Naive thymus-derived CD8-positive, alpha-beta T cell (primary cell): Measurements from ENCODE around the gene RASL12. TPM values are rescaled to one million over a fixed set of nuclear protein-coding genes. Genes with fewer than 3 reads are reported as not detected.
"Not testable (repeated sequence)": the region's sequence is repeated elsewhere in the genome, so short reads cannot be mapped to it uniquely, and the experiment has no call there.

Experiments
- ATAC-seq, 2 donors: fragments of 150-1000 bp; cut with Tn5 transposase in 1 of 2; sonication (Bioruptor Pico), chemical (Tn5 transposase) in 1 of 2; 1 replicate in 1 of 2; 2 replicates in 1 of 2; pipeline ENCODE4 v1.10.0; 2021; ENCODE audit warnings: mild to moderate bottlenecking in 2 of 2, moderate library complexity in 2 of 2
- POLR2A ChIA-PET: fragments of 350-600 bp; sonication (Branson Sonifier 250); formaldehyde crosslinking; loops from one replicate; lab custom pipeline; 2021; ENCODE audit warnings: antibody characterized with exemption; lab: Charles Lee
- DNase-seq, 10 donors: peaks; one replicate each; pipeline versions ENCODE4 v3.0.0 to v3.0.0-alpha.2; 2020 to 2022
- H3K27ac Mint-ChIP-seq, 10 donors: one replicate each; pipeline ENCODE4 v1.8.0; 2020 to 2022; ENCODE audit warnings: mild to moderate bottlenecking in 10 of 10, mixed read lengths in 10 of 10, moderate library complexity in 4 of 10, inconsistent platforms in 1 of 10
- H3K27me3 Mint-ChIP-seq, 5 donors: one replicate each; pipeline ENCODE4 v1.8.0; 2021 to 2022; ENCODE audit warnings: mixed read lengths in 5 of 5
- H3K36me3 Mint-ChIP-seq, 3 donors: one replicate each; pipeline ENCODE4 v1.8.0; 2020 to 2022; ENCODE audit warnings: mixed read lengths in 3 of 3, mild to moderate bottlenecking in 2 of 3, inconsistent platforms in 1 of 3
- H3K4me1 Mint-ChIP-seq, 4 donors: one replicate each; pipeline ENCODE4 v1.8.0; 2021 to 2022; ENCODE audit warnings: mixed read lengths in 4 of 4
- H3K4me3 Mint-ChIP-seq, 10 donors: one replicate each; pipeline ENCODE4 v1.8.0; 2020 to 2022; ENCODE audit warnings: mild to moderate bottlenecking in 10 of 10, mixed read lengths in 10 of 10, moderate library complexity in 6 of 10, inconsistent platforms in 1 of 10
- H3K9me3 Mint-ChIP-seq, 9 donors: one replicate each; pipeline ENCODE4 v1.8.0; 2020 to 2022; ENCODE audit warnings: mixed read lengths in 9 of 9, mild to moderate bottlenecking in 3 of 9, inconsistent platforms in 1 of 9, moderate library complexity in 1 of 9
- polyA plus RNA-seq, 3 donors: library from polyadenylated mRNA; unstranded; fragments of 300-500 nt; fragmentation: Illumina TruSeq; gene quantifications; one replicate each; pipeline ENCODE4 v1.2.3, GENCODE V29; 2021
- total RNA-seq, 8 experiments: library from RNA in 2 of 8; stranded (reverse) in 2 of 8; gene quantifications; one replicate each; pipeline ENCODE4 v1.2.3 and lab custom pipeline; 2021 to 2026

The RASL12 gene
- total and polyA plus RNA-seq, 5 experiments from 2014 or later, result not detected

GRCh38 chr15:65079580-65079979 lies 11.8 kb upstream of the RASL12 start:
- H3K27ac Mint-ChIP-seq, result no peak overlapping the region
- POLR2A ChIA-PET, result no interaction called here
- no peak for DNase-seq
- peaks cover 22 to 52% (median 29%) of the 10 kb centered on the region in 5 donors for H3K27me3 Mint-ChIP-seq
- no peak overlapping the region for H3K4me3 Mint-ChIP-seq
- ATAC-seq, result no peak
- H3K9me3 Mint-ChIP-seq, result no peaks in the 10 kb centered on the region
- peaks cover 0 to 5% (median 0%) of the 10 kb centered on the region in 3 donors for H3K36me3 Mint-ChIP-seq
- H3K4me1 Mint-ChIP-seq, result peaks cover 18 to 23% (median 22%) of the 10 kb centered on the region in 4 donors

- Mint-ChIP-seq H3K4me1 (peaks cover 18 to 23% (median 21%) of the 10 kb centered on the region in 4 donors), H3K36me3 (peaks cover 0 to 5% (median 0%) of the 10 kb centered on the region in 3 donors), H3K27ac (peak overlapping the region in 1 of 10 donors; percentile 12), H3K27me3 (peaks cover 21 to 50% (median 29%) of the 10 kb centered on the region in 5 donors), H3K4me3 (peak overlapping the region in 8 of 10 donors; percentile 4 to 73 (median 44)), H3K9me3 (no peaks in the 10 kb centered on the region)
- POLR2A ChIA-PET, result interaction anchor here (1.0 kb wide), 1 partner anchor 9 kb away, joined by 3 read pairs; no protein-coding TSS in a partner anchor
- ATAC-seq (peak; percentile 58 to 70), DNase-seq (peak in 8 of 10 donors; percentile 10 to 53 (median 41))
Observed at GRCh38 chr15:65077981-65078352, 10.2 kb upstream of the RASL12 start.

- Mint-ChIP-seq H3K4me3 (peak overlapping the region in 7 of 10 donors; percentile 34 to 73 (median 47)), H3K27me3 (peaks cover 16 to 45% (median 24%) of the 10 kb centered on the region in 5 donors), H3K4me1 (peaks cover 13 to 17% (median 16%) of the 10 kb centered on the region in 4 donors), H3K9me3 (no peaks in the 10 kb centered on the region), H3K36me3 (peaks cover 0 to 5% (median 0%) of the 10 kb centered on the region in 3 donors), H3K27ac (peak overlapping the region in 1 of 10 donors; percentile 12)
- POLR2A ChIA-PET, result no interaction called here
- ATAC-seq (no peak), DNase-seq (no peak)
Observed at GRCh38 chr15:65077291-65077980, 9.6 kb upstream of the RASL12 start.

DNA sequence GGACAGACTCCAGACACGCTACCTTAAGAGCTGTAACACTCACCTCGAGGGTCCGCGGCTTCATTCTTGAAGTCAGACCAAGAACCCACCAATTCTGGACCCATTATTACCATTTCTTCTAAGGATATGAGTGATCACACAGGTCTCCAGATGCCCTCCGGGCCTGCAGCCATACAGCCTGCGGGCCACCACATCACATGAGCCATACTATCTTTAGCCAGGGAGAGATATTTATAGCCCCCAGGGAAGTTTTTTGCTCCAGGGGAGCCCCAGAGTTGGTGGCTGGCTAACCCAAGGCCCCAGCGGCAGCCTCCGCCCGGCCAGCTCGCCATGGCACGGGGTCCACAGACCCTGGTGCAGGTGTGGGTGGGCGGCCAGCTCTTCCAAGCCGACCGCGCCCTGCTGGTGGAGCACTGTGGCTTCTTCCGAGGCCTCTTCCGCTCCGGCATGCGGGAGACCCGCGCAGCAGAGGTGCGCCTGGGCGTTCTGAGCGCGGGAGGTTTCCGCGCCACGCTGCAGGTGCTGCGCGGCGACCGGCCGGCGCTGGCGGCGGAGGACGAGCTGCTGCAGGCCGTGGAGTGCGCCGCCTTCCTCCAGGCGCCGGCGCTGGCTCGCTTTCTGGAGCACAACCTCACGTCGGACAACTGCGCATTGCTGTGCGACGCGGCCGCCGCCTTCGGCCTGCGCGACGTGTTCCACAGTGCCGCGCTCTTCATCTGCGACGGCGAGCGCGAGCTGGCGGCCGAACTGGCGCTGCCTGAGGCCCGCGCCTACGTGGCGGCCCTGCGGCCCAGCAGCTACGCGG lies 8.9 kb upstream of the RASL12 start, which contains the start of gene KBTBD13:
Gene KBTBD13, plus strand, starts transcription at position 261 of the 805 bp plus-strand sequence. Its CDS starts 70 bp downstream, at position 331.
- ATAC-seq (no peak), DNase-seq (no peak)
- Mint-ChIP-seq H3K36me3 (peaks cover 0 to 5% (median 0%) of the 10 kb centered on the region in 3 donors), H3K27ac (no peak within 1 kb of the TSS), H3K9me3 (no peaks in the 10 kb centered on the region), H3K4me3 (peak within 1 kb of the TSS in 3 of 10 donors; percentile 50 to 73 (median 52)), H3K4me1 (peaks cover 7 to 11% (median 10%) of the 10 kb centered on the region in 4 donors), H3K27me3 (peaks cover 14 to 43% (median 20%) of the 10 kb centered on the region in 5 donors)
- POLR2A ChIA-PET, result no interaction called here

DNA sequence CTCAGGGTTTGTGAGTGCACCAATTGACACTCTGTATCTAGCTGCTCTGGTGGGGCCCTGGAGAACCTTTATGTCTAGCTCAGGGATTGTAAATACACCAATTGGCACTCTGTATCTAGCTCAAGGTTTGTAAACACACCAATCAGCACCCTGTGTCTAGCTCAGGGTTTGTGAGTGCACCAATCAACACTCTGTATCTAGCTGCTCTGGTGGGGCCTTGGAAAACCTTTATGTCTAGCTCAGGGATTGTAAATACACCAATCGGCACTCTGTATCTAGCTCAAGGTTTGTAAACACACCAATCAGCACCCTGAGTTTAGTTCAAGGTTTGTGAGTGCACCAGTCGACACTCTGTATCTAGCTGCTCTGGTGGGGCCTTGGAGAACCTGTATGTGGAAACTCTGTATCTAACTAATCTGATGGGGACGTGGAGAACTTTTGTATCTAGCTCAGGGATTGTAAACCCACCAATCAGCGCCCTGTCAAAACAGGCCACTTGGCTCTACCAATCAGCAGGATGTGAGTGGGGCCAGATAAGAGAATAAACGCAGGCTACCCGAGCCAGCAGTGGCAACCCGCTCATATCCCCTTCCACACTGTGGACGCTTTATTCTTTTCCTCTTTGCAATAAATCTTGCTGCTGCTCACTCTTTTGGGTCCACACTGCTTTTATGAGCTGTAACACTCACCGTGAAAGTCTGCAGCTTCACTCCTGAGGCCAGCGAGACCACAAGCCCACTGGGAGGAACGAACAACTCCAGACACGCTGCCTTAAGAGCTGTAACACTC lies 8.0 kb upstream of the RASL12 start:
- POLR2A ChIA-PET, H3K36me3 Mint-ChIP-seq, ATAC-seq, H3K4me3 Mint-ChIP-seq, H3K27ac Mint-ChIP-seq, H3K9me3 Mint-ChIP-seq, DNase-seq, H3K4me1 Mint-ChIP-seq: not testable (repeated sequence)
- peaks cover 14 to 35% (median 20%) of the 10 kb centered on the region in 5 donors for H3K27me3 Mint-ChIP-seq

DNA sequence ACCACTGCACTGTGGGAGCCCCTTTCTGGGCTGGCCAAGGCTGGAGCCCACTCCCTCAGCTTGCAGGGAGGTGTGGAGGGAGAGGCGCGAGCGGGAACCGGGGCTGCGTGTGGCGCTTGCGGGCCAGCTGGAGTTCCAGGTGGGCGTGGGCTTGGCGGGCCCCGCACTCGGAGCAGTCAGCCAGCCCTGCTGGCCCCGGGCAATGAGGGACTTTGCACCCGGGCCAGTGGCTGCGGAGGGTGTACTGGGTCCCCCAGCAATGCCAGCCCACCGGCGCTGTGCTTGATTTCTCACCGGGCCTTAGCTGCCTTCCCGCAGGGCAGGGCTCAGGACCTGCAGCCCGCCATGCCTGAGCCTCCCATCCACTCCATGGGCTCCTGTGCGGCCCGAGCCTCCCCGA lies 7.2 kb upstream of the RASL12 start:
- DNase-seq, POLR2A ChIA-PET, H3K9me3 Mint-ChIP-seq, H3K36me3 Mint-ChIP-seq, H3K27ac Mint-ChIP-seq, H3K4me1 Mint-ChIP-seq, ATAC-seq, H3K4me3 Mint-ChIP-seq: not testable (repeated sequence)
- peaks cover 14 to 32% (median 20%) of the 10 kb centered on the region in 5 donors for H3K27me3 Mint-ChIP-seq

- Mint-ChIP-seq H3K4me3 (no peak overlapping the region), H3K27me3 (peaks cover 10 to 24% (median 15%) of the 10 kb centered on the region in 5 donors), H3K27ac (no peak overlapping the region), H3K4me1 (peaks cover 6 to 8% (median 7%) of the 10 kb centered on the region in 4 donors), H3K9me3 (no peaks in the 10 kb centered on the region), H3K36me3 (no peaks in the 10 kb centered on the region)
- peak in 1 of 10 donors; percentile 50 for DNase-seq
- POLR2A ChIA-PET, result interaction anchor here (0.6 kb wide), 1 partner anchor 36 kb away, joined by 3 read pairs; no protein-coding TSS in a partner anchor
- ATAC-seq, result no peak
Observed at GRCh38 chr15:65072617-65073016, 4.8 kb upstream of the RASL12 start.

GRCh38 chr15:65072027-65072426 lies 4.2 kb upstream of the RASL12 start:
- H3K36me3 Mint-ChIP-seq, result no peaks in the 10 kb centered on the region
- ATAC-seq (no peak), DNase-seq (peak in 1 of 10 donors; percentile 14)
- no peak overlapping the region for H3K4me3 Mint-ChIP-seq
- peaks cover 12 to 27% (median 18%) of the 10 kb centered on the region in 5 donors for H3K27me3 Mint-ChIP-seq
- POLR2A ChIA-PET, result no interaction called here
- no peaks in the 10 kb centered on the region for H3K9me3 Mint-ChIP-seq
- peaks cover 10 to 11% (median 10%) of the 10 kb centered on the region in 4 donors for H3K4me1 Mint-ChIP-seq
- H3K27ac Mint-ChIP-seq, result no peak overlapping the region

- H3K4me1 Mint-ChIP-seq, result peaks cover 8 to 12% (median 10%) of the 10 kb centered on the region in 4 donors
- no peaks in the 10 kb centered on the region for H3K9me3 Mint-ChIP-seq
- ATAC-seq, result no peak
- no peaks in the 10 kb centered on the region for H3K36me3 Mint-ChIP-seq
- peaks cover 11 to 30% (median 20%) of the 10 kb centered on the region in 5 donors for H3K27me3 Mint-ChIP-seq
- DNase-seq, result peak in 1 of 10 donors; percentile 32
- H3K4me3 Mint-ChIP-seq, result no peak overlapping the region
- POLR2A ChIA-PET, result no interaction called here
- H3K27ac Mint-ChIP-seq, result no peak overlapping the region
Observed at GRCh38 chr15:65071381-65071811, 3.6 kb upstream of the RASL12 start.

DNA sequence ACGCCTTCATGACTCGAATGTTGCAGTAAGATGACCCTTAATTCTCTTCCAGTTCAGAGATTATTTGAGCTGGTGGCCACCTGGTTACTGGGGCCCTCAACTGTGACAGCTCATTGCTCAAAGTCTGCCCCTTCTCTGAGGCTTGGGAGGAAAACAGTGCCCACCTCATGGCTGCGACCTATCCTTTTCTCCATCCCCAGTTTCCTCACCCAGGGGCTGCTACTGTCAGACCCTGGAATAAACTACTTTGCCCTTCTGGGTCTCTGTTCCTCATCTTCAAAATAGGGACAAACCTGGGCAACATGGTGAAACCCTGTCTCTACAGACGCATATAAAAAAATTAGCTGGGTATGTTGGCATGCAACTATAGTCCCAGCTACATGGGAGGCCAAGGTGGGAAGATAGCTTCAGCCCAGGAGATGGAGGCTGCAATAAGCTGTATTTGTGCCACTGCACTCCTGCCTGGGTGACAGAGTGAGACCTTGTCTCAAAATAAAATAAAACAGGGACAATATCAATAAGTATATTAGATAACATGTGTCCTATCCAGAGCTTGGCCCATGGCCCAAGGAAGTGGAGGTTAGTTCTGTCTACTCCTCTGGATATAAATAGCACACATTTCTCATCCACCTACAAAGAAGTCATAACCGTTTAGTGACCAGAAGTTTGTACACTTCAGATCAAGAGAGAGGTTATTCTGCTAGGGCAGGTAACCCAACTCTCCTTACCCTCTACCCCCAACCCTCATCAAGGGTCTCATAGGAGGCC lies 2.2 kb upstream of the RASL12 start:
- peaks cover 5 to 18% (median 11%) of the 10 kb centered on the region in 4 donors for H3K4me1 Mint-ChIP-seq
- no peak overlapping the region for H3K27ac Mint-ChIP-seq
- no peaks in the 10 kb centered on the region for H3K9me3 Mint-ChIP-seq
- ATAC-seq (no peak), DNase-seq (no peak)
- POLR2A ChIA-PET, result no interaction called here
- H3K36me3 Mint-ChIP-seq, result no peaks in the 10 kb centered on the region
- peaks cover 13 to 38% (median 27%) of the 10 kb centered on the region in 5 donors for H3K27me3 Mint-ChIP-seq
- no peak overlapping the region for H3K4me3 Mint-ChIP-seq

GRCh38 chr15:65069179-65069578 lies 1.4 kb upstream of the RASL12 start:
- Mint-ChIP-seq H3K36me3 (no peaks in the 10 kb centered on the region), H3K9me3 (no peaks in the 10 kb centered on the region), H3K4me1 (peaks cover 5 to 18% (median 11%) of the 10 kb centered on the region in 4 donors), H3K4me3 (no peak overlapping the region), H3K27me3 (peaks cover 13 to 41% (median 27%) of the 10 kb centered on the region in 5 donors), H3K27ac (no peak overlapping the region)
- POLR2A ChIA-PET, result no interaction called here
- no peak for DNase-seq
- ATAC-seq, result no peak
